Retinal pigment epithelial cell (primary cell): Measurements from ENCODE around the gene PPP1R13B.

Experiments
- DNase-seq: peaks from one replicate; pipeline ENCODE4 v3.0.0-alpha.2; 2010; ENCODE audit warnings: low read depth
- H3K4me3 ChIP-seq: 2 replicates; pipeline ENCODE4 v1.5.1; 2011; ENCODE audit warnings: mild to moderate bottlenecking, low read length, control low read depth, moderate library complexity
- CTCF ChIP-seq: conservative IDR thresholded peaks from 2 replicates; pipeline ENCODE4 v1.5.1; 2011; ENCODE audit warnings: low read depth, low read length, control low read depth, inconsistent platforms

Gene PPP1R13B

GRCh38 chr14:103737432-103738045 lies 109.8 kb downstream of the PPP1R13B start:
- no peak for DNase-seq
- no peak for TF ChIP-seq CTCF
- no peak overlapping the region for H3K4me3 ChIP-seq

GRCh38 chr14:103736546-103737431 lies 110.6 kb downstream of the PPP1R13B start:
- DNase-seq: no peak
- no peak for TF ChIP-seq CTCF
- no peak overlapping the region for H3K4me3 ChIP-seq

GRCh38 chr14:103735815-103736545 lies 111.4 kb downstream of the PPP1R13B start:
- no peak overlapping the region for H3K4me3 ChIP-seq
- TF ChIP-seq CTCF: no peak
- DNase-seq: no peak

- no peak for DNase-seq
- no peak overlapping the region for H3K4me3 ChIP-seq
- peak; percentile 12 for TF ChIP-seq CTCF
These were observed 111.9 kb downstream of the PPP1R13B start for GRCh38 chr14:103735439-103735814.

GRCh38 chr14:103735022-103735421 lies 112.4 kb downstream of the PPP1R13B start:
- TF ChIP-seq CTCF: no peak
- DNase-seq: no peak
- no peak overlapping the region for H3K4me3 ChIP-seq

- H3K4me3 ChIP-seq: no peak overlapping the region
- TF ChIP-seq CTCF: no peak
- no peak for DNase-seq
These were observed 113.1 kb downstream of the PPP1R13B start for GRCh38 chr14:103734081-103734888.
